GM23338 (cell line): ENCODE measurements around the gene PGBD2. TPM values are rescaled to one million over a fixed set of nuclear protein-coding genes. Genes with fewer than 3 reads are reported as not detected.

Source experiments
- ATAC-seq: fragments of 200-7000 bp; cut with Tn5 transposase; 3 replicates; pipeline ENCODE4 v1.9.1; 2020
- DNase-seq: peaks from one replicate; pipeline ENCODE4 v3.0.0-alpha.2; 2015; ENCODE audit warnings: low spot score
- H2AFZ ChIP-seq: fragments of 200-600 bp; sonication (generic); 2 replicates; pipeline ENCODE4 v1.8.0; 2016; ENCODE audit warnings: antibody characterized with exemption, mild to moderate bottlenecking, moderate library complexity
- H3F3A ChIP-seq: fragments of 200-600 bp; sonication (generic); replicated peaks from 2 replicates; pipeline ENCODE4 v1.8.0; 2017; ENCODE audit warnings: antibody characterized with exemption, mixed run types, low read depth
- H3K27ac ChIP-seq: fragments of 200-600 bp; sonication (generic); 2 replicates; pipeline ENCODE4 v1.6.1; 2016; ENCODE audit warnings: low read depth
- H3K27me3 ChIP-seq: fragments of 200-600 bp; sonication (generic); 2 replicates; pipeline ENCODE4 v1.8.0; 2016; ENCODE audit warnings: mild to moderate bottlenecking, mixed run types, moderate library complexity; ENCODE audit not compliant: insufficient read depth
- H3K36me3 ChIP-seq: fragments of 200-600 bp; sonication (generic); 2 replicates; pipeline ENCODE4 v1.8.0; 2016; ENCODE audit warnings: mild to moderate bottlenecking; ENCODE audit not compliant: insufficient read depth
- H3K4me1 ChIP-seq: fragments of 200-600 bp; sonication (generic); 2 replicates; pipeline ENCODE4 v1.8.0; 2016; ENCODE audit warnings: mild to moderate bottlenecking, moderate library complexity; ENCODE audit not compliant: insufficient read depth
- H3K4me2 ChIP-seq: fragments of 200-600 bp; sonication (generic); 2 replicates; pipeline ENCODE4 v1.7.1; 2017; ENCODE audit warnings: mixed run types
- H3K4me3 ChIP-seq: fragments of 200-600 bp; sonication (generic); 2 replicates; pipeline ENCODE4 v1.6.1; 2016; ENCODE audit warnings: mixed run types
- H3K79me2 ChIP-seq: fragments of 200-600 bp; sonication (generic); replicated peaks from 2 replicates; pipeline ENCODE4 v1.8.0; 2017; ENCODE audit warnings: mild to moderate bottlenecking; ENCODE audit not compliant: insufficient read depth
- H3K9me2 ChIP-seq: fragments of 200-600 bp; sonication (generic); 2 replicates; pipeline ENCODE4 v1.8.0; 2017; ENCODE audit not compliant: insufficient read depth
- H4K20me1 ChIP-seq: fragments of 200-600 bp; sonication (generic); replicated peaks from 2 replicates; pipeline ENCODE4 v1.8.0; 2017; ENCODE audit warnings: mild to moderate bottlenecking; ENCODE audit not compliant: insufficient read depth
- H3K27ac Mint-ChIP-seq: 2 replicates; pipeline ENCODE4 v1.8.0; 2020; ENCODE audit warnings: inconsistent platforms, mild to moderate bottlenecking, moderate library complexity, mixed read lengths
- H3K27me3 Mint-ChIP-seq: 3 replicates; pipeline ENCODE4 v1.8.0; 2022; ENCODE audit warnings: low read depth, mild to moderate bottlenecking, moderate library complexity, mixed read lengths, inconsistent platforms; ENCODE audit not compliant: insufficient read depth, poor library complexity
- H3K36me3 Mint-ChIP-seq: 3 replicates; pipeline ENCODE4 v1.8.0; 2021; ENCODE audit warnings: low read depth, mild to moderate bottlenecking, inconsistent platforms, moderate library complexity, mixed read lengths
- H3K4me1 Mint-ChIP-seq: 3 replicates; pipeline ENCODE4 v1.8.0; 2020; ENCODE audit warnings: mild to moderate bottlenecking, inconsistent platforms, mixed read lengths
- H3K4me3 Mint-ChIP-seq: 3 replicates; pipeline ENCODE4 v1.8.0; 2021; ENCODE audit warnings: moderate library complexity, mild to moderate bottlenecking, inconsistent platforms, mixed read lengths
- H3K9me3 Mint-ChIP-seq: 3 replicates; pipeline ENCODE4 v1.8.0; 2020; ENCODE audit warnings: moderate library complexity, mild to moderate bottlenecking, inconsistent platforms, mixed read lengths
- CREB1 ChIP-seq: fragments of 250-450 bp; sonication (Bioruptor Pico); IDR thresholded peaks from 2 replicates; pipeline ENCODE4 v1.5.0; 2020; ENCODE audit warnings: low read depth, mild to moderate bottlenecking, moderate library complexity
- ETS1 ChIP-seq: IDR thresholded peaks from 2 replicates; pipeline ENCODE4 v1.6.1; 2016; ENCODE audit warnings: antibody characterized with exemption
- NANOG ChIP-seq: IDR thresholded peaks from 2 replicates; pipeline ENCODE4 v1.6.1; 2016; ENCODE audit warnings: antibody characterized with exemption, borderline replicate concordance
- POLR2AphosphoS5 ChIP-seq: IDR thresholded peaks from 2 replicates; pipeline ENCODE4 v1.6.1; 2016; ENCODE audit warnings: antibody characterized with exemption, low read depth
- ZNF462 ChIP-seq: fragments of 250-450 bp; sonication (Bioruptor Pico); IDR thresholded peaks from 2 replicates; pipeline ENCODE4 v1.5.0; 2020; ENCODE audit warnings: mild to moderate bottlenecking, moderate library complexity
- polyA plus RNA-seq: library from polyadenylated mRNA; unstranded; fragments of >200 nt; fragmentation: Nextera tagmentation; extraction: Ambion mirVana; gene quantifications from 2 replicates; pipeline ENCODE4 v1.2.1, GENCODE V29; 2016
- total RNA-seq: library from RNA; depleted of rRNA; stranded (reverse); fragments of >200 nt; shearing (Covaris generic); gene quantifications from 2 replicates; pipeline ENCODE4 v1.2.3, GENCODE V29; 2014
- TF ChIP-seq, protein P1 (sequence below): IDR thresholded peaks from one replicate; pipeline ENCODE4 v1.6.1; 2018; ENCODE audit warnings: antibody characterized with exemption; ENCODE audit not compliant: unreplicated experiment
- TF ChIP-seq, protein P2 (sequence below), 2 experiments: fragments of 200-600 bp in 1 of 2; sonication (generic) in 1 of 2; conservative IDR thresholded peaks; 2 replicates each; pipeline versions ENCODE4 v1.5.1 to v1.6.1; 2016 to 2017; ENCODE audit warnings: antibody characterized with exemption in 2 of 2, low read depth in 2 of 2, mild to moderate bottlenecking in 2 of 2, moderate library complexity in 1 of 2

PGBD2 gene
- total and polyA plus RNA-seq, 2 experiments from 2014 or later = 4.8 to 10.2 TPM

DNA sequence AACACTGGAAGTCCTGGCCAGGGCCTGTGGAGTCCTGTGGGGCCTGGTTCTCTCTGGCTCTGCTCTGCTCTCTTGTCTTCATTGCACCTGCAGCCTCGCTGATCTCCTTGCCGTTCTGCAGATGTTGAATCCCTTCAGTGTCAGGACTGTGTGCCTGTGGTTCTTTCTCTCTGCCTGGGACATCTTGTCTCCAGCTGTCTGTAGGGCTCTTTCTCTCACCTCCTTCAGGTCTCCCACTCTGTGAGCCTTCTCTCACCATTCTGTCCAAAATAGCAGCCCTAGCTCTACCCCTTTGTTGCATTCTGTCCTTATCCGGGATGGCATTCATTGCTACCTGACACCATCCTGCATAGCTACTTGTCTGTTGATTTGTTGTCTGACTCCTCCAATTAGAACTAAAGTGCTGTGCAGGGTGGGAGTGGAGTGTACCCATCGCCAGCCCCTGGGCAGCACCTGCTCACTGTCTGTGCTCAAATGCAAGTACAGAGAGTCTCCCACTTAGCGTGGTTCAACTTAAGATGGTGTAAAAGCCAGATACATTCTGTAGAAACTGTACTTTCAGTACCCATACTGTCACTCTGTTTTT is 8.9 kb downstream of the PGBD2 start:
- H3F3A ChIP-seq = no peaks in the 10 kb centered on the region
- TF ChIP-seq CREB1 (CRISPR knock-in tag) (no peak), NANOG (no peak), POLR2AphosphoS5 (no peak), ZNF462 (CRISPR knock-in tag) (no peak), ETS1 (no peak)
- TF ChIP-seq, protein P1, sequence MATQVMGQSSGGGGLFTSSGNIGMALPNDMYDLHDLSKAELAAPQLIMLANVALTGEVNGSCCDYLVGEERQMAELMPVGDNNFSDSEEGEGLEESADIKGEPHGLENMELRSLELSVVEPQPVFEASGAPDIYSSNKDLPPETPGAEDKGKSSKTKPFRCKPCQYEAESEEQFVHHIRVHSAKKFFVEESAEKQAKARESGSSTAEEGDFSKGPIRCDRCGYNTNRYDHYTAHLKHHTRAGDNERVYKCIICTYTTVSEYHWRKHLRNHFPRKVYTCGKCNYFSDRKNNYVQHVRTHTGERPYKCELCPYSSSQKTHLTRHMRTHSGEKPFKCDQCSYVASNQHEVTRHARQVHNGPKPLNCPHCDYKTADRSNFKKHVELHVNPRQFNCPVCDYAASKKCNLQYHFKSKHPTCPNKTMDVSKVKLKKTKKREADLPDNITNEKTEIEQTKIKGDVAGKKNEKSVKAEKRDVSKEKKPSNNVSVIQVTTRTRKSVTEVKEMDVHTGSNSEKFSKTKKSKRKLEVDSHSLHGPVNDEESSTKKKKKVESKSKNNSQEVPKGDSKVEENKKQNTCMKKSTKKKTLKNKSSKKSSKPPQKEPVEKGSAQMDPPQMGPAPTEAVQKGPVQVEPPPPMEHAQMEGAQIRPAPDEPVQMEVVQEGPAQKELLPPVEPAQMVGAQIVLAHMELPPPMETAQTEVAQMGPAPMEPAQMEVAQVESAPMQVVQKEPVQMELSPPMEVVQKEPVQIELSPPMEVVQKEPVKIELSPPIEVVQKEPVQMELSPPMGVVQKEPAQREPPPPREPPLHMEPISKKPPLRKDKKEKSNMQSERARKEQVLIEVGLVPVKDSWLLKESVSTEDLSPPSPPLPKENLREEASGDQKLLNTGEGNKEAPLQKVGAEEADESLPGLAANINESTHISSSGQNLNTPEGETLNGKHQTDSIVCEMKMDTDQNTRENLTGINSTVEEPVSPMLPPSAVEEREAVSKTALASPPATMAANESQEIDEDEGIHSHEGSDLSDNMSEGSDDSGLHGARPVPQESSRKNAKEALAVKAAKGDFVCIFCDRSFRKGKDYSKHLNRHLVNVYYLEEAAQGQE = no peak
- TF ChIP-seq, protein P2, sequence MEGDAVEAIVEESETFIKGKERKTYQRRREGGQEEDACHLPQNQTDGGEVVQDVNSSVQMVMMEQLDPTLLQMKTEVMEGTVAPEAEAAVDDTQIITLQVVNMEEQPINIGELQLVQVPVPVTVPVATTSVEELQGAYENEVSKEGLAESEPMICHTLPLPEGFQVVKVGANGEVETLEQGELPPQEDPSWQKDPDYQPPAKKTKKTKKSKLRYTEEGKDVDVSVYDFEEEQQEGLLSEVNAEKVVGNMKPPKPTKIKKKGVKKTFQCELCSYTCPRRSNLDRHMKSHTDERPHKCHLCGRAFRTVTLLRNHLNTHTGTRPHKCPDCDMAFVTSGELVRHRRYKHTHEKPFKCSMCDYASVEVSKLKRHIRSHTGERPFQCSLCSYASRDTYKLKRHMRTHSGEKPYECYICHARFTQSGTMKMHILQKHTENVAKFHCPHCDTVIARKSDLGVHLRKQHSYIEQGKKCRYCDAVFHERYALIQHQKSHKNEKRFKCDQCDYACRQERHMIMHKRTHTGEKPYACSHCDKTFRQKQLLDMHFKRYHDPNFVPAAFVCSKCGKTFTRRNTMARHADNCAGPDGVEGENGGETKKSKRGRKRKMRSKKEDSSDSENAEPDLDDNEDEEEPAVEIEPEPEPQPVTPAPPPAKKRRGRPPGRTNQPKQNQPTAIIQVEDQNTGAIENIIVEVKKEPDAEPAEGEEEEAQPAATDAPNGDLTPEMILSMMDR (conservative IDR thresholded peaks at IDR 0.05; ENCODE audit: low read depth in 2 of 2) = no peak
- DNase-seq (no peak), ATAC-seq (no peak)
- H3K4me3 ChIP-seq = no peak overlapping the region
- H2AFZ ChIP-seq = no peak overlapping the region
- H3K27me3 Mint-ChIP-seq = peaks cover 6% of the 10 kb centered on the region
- H3K4me1 Mint-ChIP-seq = no peaks in the 10 kb centered on the region
- H3K27ac ChIP-seq = no peak overlapping the region
- no peak overlapping the region for H3K4me3 Mint-ChIP-seq
- H3K9me2 ChIP-seq = no peaks in the 10 kb centered on the region; the same call in 1 of the 2 replicates
- no peaks in the 10 kb centered on the region for H3K4me1 ChIP-seq
- H3K27me3 ChIP-seq = no peaks in the 10 kb centered on the region
- peaks cover 8% of the 10 kb centered on the region; the same call in 1 of the 3 replicates for H3K9me3 Mint-ChIP-seq
- H3K27ac Mint-ChIP-seq = no peak overlapping the region
- H3K79me2 ChIP-seq = peaks cover 28% of the 10 kb centered on the region
- peaks cover 27% of the 10 kb centered on the region for H3K36me3 ChIP-seq
- H3K36me3 Mint-ChIP-seq = peaks cover 62% of the 10 kb centered on the region
- no peak overlapping the region for H3K4me2 ChIP-seq
- H4K20me1 ChIP-seq = no peaks in the 10 kb centered on the region; the same call in 1 of the 2 replicates
